Aorta (tissue), 5 donors: ENCODE results near the gene KIAA1671. TPM values are rescaled to one million over a fixed set of nuclear protein-coding genes. Genes with fewer than 3 reads are reported as not detected.
A peak's percentile ranks its signal among the peaks of the same experiment; 100 is the strongest.
"Not testable (repeated sequence)": the region's sequence is repeated elsewhere in the genome, so short reads cannot be mapped to it uniquely, and the experiment has no call there.

ENCODE experiments used
- ATAC-seq: fragments of 200-7000 bp; cut with Tn5 transposase; one replicate; pipeline ENCODE4 v1.9.1; 2022; ENCODE audit warnings: moderate library complexity; ENCODE audit not compliant: low FRiP score
- DNase-seq, 2 donors: peaks; one replicate each; pipeline ENCODE4 v3.0.0-alpha.2; 2020
- H3K27ac ChIP-seq, 2 donors: one replicate each; pipeline ENCODE4 v1.5.1; 2013; ENCODE audit warnings: low read length in 2 of 2, mild to moderate bottlenecking in 2 of 2, moderate library complexity in 2 of 2, control low read depth in 1 of 2, inconsistent platforms in 1 of 2, low read depth in 1 of 2
- H3K27me3 ChIP-seq, 2 donors: one replicate each; pipeline ENCODE4 v1.6.1; 2013; ENCODE audit warnings: control low read depth in 1 of 2, low read length in 1 of 2, mild to moderate bottlenecking in 1 of 2, moderate library complexity in 1 of 2; ENCODE audit not compliant: insufficient read depth in 2 of 2, control insufficient read depth in 1 of 2
- H3K36me3 ChIP-seq, 2 donors: one replicate each; pipeline ENCODE4 v1.6.1; 2013; ENCODE audit warnings: control low read depth in 1 of 2, low read length in 1 of 2, mild to moderate bottlenecking in 1 of 2; ENCODE audit not compliant: insufficient read depth in 2 of 2, control insufficient read depth in 1 of 2
- H3K4me1 ChIP-seq, 2 donors: one replicate each; pipeline ENCODE4 v1.6.1; 2013; ENCODE audit warnings: low read length in 2 of 2, control low read depth in 1 of 2, mild to moderate bottlenecking in 1 of 2, moderate library complexity in 1 of 2; ENCODE audit not compliant: insufficient read depth in 2 of 2, control insufficient read depth in 1 of 2
- H3K4me3 ChIP-seq, 2 donors: one replicate each; pipeline ENCODE4 v1.5.1; 2013; ENCODE audit warnings: low read length in 2 of 2, control low read depth in 1 of 2, mild to moderate bottlenecking in 1 of 2
- H3K9me3 ChIP-seq: one replicate; pipeline ENCODE4 v1.6.1; 2013; ENCODE audit warnings: mild to moderate bottlenecking, low read length; ENCODE audit not compliant: control insufficient read depth
- WGBS, 2 donors: extraction: QIAGEN DNeasy Blood & Tissue Kit; methylation state at CpG; one replicate each; pipeline ENCODE4 v1.1.7; 2013; 5-methylcytosine and 5-hydroxymethylcytosine counted together
- intact Hi-C, 2 donors: fragments of 100-400 bp; cut with DNase I; formaldehyde crosslinking; loops; one replicate each; pipeline versions ENCODE4 v1.14.2 to v1.15.0; 2022
- polyA plus RNA-seq, 2 donors: library from polyadenylated mRNA; stranded (reverse); fragments of 200-250 nt; gene quantifications; one replicate each; pipeline ENCODE4 v1.2.3, GENCODE V29; 2013
- total RNA-seq, 2 donors: library from RNA; stranded (reverse); fragmentation: NEBNext Ultra II Directional; extraction: Animal tissue kit (Norgen Biotek cat#: 25700); gene quantifications; one replicate each; pipeline ENCODE4 v1.2.1, GENCODE V29; 2021
- donor health status: healthy with polysubstance abuse.
- donor health status: Bipolar disorder and iron deficiency.
- donor health status: DM: no; HTN: no; CAD: no.
- donor health status: DM: no; HTN: no; CAD: no.
- donor health status: DM: yes; HTN: yes; CAD: no.

The KIAA1671 gene
- total and polyA plus RNA-seq, 4 donors = 11.5 to 93.3 (median 36.2) TPM

- H3K36me3 ChIP-seq = peaks cover 5 to 17% of the 10 kb centered on the region in 2 donors
Measured at GRCh38 chr22:25196326-25196725, 243.8 kb downstream of the KIAA1671 start.

GRCh38 chr22:25197340-25197739 lies 244.8 kb downstream of the KIAA1671 start:
- DNase-seq (no peak), ATAC-seq (no peak)
- intact Hi-C loops = no loop called here
- 91 to 92% methylated on average over 4 of the region's 4 CpGs for WGBS, 2 donors
- no peaks in the 10 kb centered on the region for H3K4me1 ChIP-seq
- H3K27me3 ChIP-seq = no peaks in the 10 kb centered on the region
- H3K9me3 ChIP-seq = no peaks in the 10 kb centered on the region
- H3K27ac ChIP-seq = no peak overlapping the region
- peaks cover 5 to 13% of the 10 kb centered on the region in 2 donors for H3K36me3 ChIP-seq
- no peak overlapping the region for H3K4me3 ChIP-seq

More at GRCh38 chr22:25196326-25196725, 243.8 kb downstream of the KIAA1671 start:
- intact Hi-C loops = no loop called here
- Histone ChIP-seq H3K4me1 (no peaks in the 10 kb centered on the region), H3K27me3 (no peaks in the 10 kb centered on the region), H3K27ac (no peak overlapping the region), H3K4me3 (no peak overlapping the region), H3K9me3 (no peaks in the 10 kb centered on the region)
- no peak for ATAC-seq
- no peak for DNase-seq
- 67 to 68% methylated on average over 5 of the region's 5 CpGs for WGBS, 2 donors

- no peak within 1 kb of the TSS for H3K4me3 ChIP-seq
- peaks cover 0 to 8% of the 10 kb centered on the region in 2 donors for H3K36me3 ChIP-seq
- WGBS, 2 donors = 57 to 61% methylated on average over 17 of the region's 17 CpGs
- no peak for DNase-seq
- H3K27ac ChIP-seq = no peak within 1 kb of the TSS
- no peaks in the 10 kb centered on the region for H3K27me3 ChIP-seq
- no peaks in the 10 kb centered on the region for H3K9me3 ChIP-seq
- intact Hi-C loops = no loop called here
- ATAC-seq = no peak
- no peaks in the 10 kb centered on the region for H3K4me1 ChIP-seq
Measured at GRCh38 chr22:25199731-25200520, 247.4 kb downstream of the KIAA1671 start, which contains the start of gene CRYBB3. Gene CRYBB3 (plus strand): TSS chr22:25199858. CDS start chr22:25201397, 1,539 bp downstream.

- DNase-seq = no peak
- intact Hi-C loops = no loop called here
- H3K4me1 ChIP-seq = no peaks in the 10 kb centered on the region
- H3K9me3 ChIP-seq = no peaks in the 10 kb centered on the region
- H3K27ac ChIP-seq = no peak overlapping the region
- ATAC-seq = no peak
- no peak overlapping the region for H3K4me3 ChIP-seq
- H3K36me3 ChIP-seq = peaks cover 0 to 8% of the 10 kb centered on the region in 2 donors
- 82% methylated on average over 7 of the region's 7 CpGs for WGBS, 2 donors
- no peaks in the 10 kb centered on the region for H3K27me3 ChIP-seq
Measured at GRCh38 chr22:25200967-25201366, 248.5 kb downstream of the KIAA1671 start.

GRCh38 chr22:25201557-25202273 lies 249.2 kb downstream of the KIAA1671 start:
- DNase-seq (no peak), ATAC-seq (no peak)
- H3K9me3 ChIP-seq = no peaks in the 10 kb centered on the region
- 63 to 73% methylated on average over 10 of the region's 10 CpGs for WGBS, 2 donors
- peaks cover 0 to 6% of the 10 kb centered on the region in 2 donors for H3K36me3 ChIP-seq
- H3K4me3 ChIP-seq = no peak overlapping the region
- H3K4me1 ChIP-seq = no peaks in the 10 kb centered on the region
- H3K27ac ChIP-seq = no peak overlapping the region
- intact Hi-C loops = no loop called here
- H3K27me3 ChIP-seq = no peaks in the 10 kb centered on the region

- Histone ChIP-seq H3K27ac (no peak overlapping the region), H3K27me3 (no peaks in the 10 kb centered on the region), H3K9me3 (no peaks in the 10 kb centered on the region), H3K4me1 (no peaks in the 10 kb centered on the region), H3K36me3 (peaks cover 0 to 4% of the 10 kb centered on the region in 2 donors), H3K4me3 (no peak overlapping the region)
- intact Hi-C loops = no loop called here
- 51 to 55% methylated on average over 15 of the region's 15 CpGs for WGBS, 2 donors
- peak in 1 of 2 donors; percentile 79 for DNase-seq
- ATAC-seq = no peak
Measured at GRCh38 chr22:25202290-25202921, 249.9 kb downstream of the KIAA1671 start.

- H3K27ac ChIP-seq = no peak overlapping the region
- ATAC-seq (no peak), DNase-seq (no peak)
- H3K9me3 ChIP-seq = no peaks in the 10 kb centered on the region
- H3K4me3 ChIP-seq = no peak overlapping the region
- H3K4me1 ChIP-seq = no peaks in the 10 kb centered on the region
- WGBS, 2 donors = 93% methylated on average over 4 of the region's 4 CpGs
- no peaks in the 10 kb centered on the region for H3K27me3 ChIP-seq
- intact Hi-C loops = no loop called here
- H3K36me3 ChIP-seq = peaks cover 0 to 3% of the 10 kb centered on the region in 2 donors
Measured at GRCh38 chr22:25203082-25203481, 250.6 kb downstream of the KIAA1671 start.

- H3K27ac ChIP-seq, intact Hi-C loops, H3K27me3 ChIP-seq, H3K4me3 ChIP-seq, H3K36me3 ChIP-seq, ATAC-seq, H3K4me1 ChIP-seq, H3K9me3 ChIP-seq, DNase-seq: not testable (repeated sequence)
- 71 to 73% methylated on average over 7 of the region's 7 CpGs for WGBS, 2 donors
Measured at GRCh38 chr22:25204547-25204946, 252.0 kb downstream of the KIAA1671 start.
